Measurements from ENCODE around the gene SLC41A1. TPM values are rescaled to one million over a fixed set of nuclear protein-coding genes. Genes with fewer than 3 reads are reported as not detected.

The SLC41A1 gene
- total RNA-seq, 4 donors from 2014 or later: 4.0 to 21.5 (median 6.8) TPM

DNA sequence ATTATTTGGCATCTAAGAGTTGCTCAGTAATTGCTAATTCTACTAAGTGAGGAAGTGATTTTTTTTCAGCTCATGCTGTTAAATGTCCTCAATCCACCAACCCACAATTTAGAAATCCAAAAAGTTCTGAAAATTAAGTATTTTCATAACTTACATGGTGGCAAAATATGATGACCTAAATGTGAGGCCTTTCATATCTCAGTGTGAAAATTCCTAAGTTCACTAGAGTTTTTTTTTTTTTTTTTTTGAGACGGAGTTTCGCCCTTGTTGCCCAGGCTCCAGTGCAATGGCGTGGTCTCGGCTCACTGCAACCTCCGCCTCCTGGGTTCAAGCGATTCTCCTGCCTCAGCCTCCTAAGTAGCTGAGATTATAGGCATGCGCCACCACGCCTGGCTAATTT, 68.6 kb downstream of the SLC41A1 start:
- DNase-seq: no peak
- no peaks in the 10 kb centered on the region for H3K36me3 ChIP-seq
- no peak for TF ChIP-seq CTCF (IDR thresholded peaks at IDR 0.05)
- no peaks in the 10 kb centered on the region for H3K27me3 ChIP-seq
- H3K4me3 ChIP-seq: no peak overlapping the region
- no peaks in the 10 kb centered on the region for H3K9me3 ChIP-seq
- peaks cover 0 to 25% (median 9%) of the 10 kb centered on the region in 4 donors for H3K4me1 ChIP-seq
- no peak overlapping the region for H3K27ac ChIP-seq

DNA sequence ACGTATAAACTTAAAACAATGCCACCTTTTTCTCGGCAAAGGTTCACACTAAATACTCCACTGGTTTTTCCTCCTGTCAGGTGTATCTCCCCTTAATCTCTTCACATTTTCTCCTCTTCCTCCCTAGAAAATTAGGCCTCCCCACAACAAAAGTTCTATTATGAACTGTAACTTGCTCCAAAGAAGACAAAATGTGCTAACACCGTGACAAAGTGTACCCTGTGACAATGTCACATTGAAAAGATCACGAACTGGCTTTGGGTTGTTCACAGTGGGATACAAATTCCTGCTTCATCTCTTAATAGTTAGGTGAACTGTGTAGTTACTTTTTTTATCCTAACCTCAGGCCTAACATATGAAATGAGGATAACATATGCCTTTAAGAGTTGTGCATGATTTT, 69.0 kb downstream of the SLC41A1 start:
- Histone ChIP-seq H3K36me3 (no peaks in the 10 kb centered on the region), H3K4me1 (peaks cover 0 to 25% (median 9%) of the 10 kb centered on the region in 4 donors), H3K27me3 (no peaks in the 10 kb centered on the region), H3K9me3 (no peaks in the 10 kb centered on the region), H3K27ac (no peak overlapping the region), H3K4me3 (no peak overlapping the region)
- no peak for DNase-seq
- no peak for TF ChIP-seq CTCF (IDR thresholded peaks at IDR 0.05)
- TF ChIP-seq POLR2A (IDR thresholded peaks at IDR 0.05): no peak

- Histone ChIP-seq H3K9me3 (no peaks in the 10 kb centered on the region), H3K27ac (no peak overlapping the region), H3K27me3 (no peaks in the 10 kb centered on the region), H3K4me1 (peaks cover 0 to 9% (median 2%) of the 10 kb centered on the region in 4 donors), H3K4me3 (no peak overlapping the region), H3K36me3 (no peaks in the 10 kb centered on the region)
- DNase-seq: no peak
- TF ChIP-seq POLR2A (IDR thresholded peaks at IDR 0.05) (no peak), CTCF (IDR thresholded peaks at IDR 0.05) (no peak)
Measured at GRCh38 chr1:205741681-205742080, 71.3 kb downstream of the SLC41A1 start.

DNA sequence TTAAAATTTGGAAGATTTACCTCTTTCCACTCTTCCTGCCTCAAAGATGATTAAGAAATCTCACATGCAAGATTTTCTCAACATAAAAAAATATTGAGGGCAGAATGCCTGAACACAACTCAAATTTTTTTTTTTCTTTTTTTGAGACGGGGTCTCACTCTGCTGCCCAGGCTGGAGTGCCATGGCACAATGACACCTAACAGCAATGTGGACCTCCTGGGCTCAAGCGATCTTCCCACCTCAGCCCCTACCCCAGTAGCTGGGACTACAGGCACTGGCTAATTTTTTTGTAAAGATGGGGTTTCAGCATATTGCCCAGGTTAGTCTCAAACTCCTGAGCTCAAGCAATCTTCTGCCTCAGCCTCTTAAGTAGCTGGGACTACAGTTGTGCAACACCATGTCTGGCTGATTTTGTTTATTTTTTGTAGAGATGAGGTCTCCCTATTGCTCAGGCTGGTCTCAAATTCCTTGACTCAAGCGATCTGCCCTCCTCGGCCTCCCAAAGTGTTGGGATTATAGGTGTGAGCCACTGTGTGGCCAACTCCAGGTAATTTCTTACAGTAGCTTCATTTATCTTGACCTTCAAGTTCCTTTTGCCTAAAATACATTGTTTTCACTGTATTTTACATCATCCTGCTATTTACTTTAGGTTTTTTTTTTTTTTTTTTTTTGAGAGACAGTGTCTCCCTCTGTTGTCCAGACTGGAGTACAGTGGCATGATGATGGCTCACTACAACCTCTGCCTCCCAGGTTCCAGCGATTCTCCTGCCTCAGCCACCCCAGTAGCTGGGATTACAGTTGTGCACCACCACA, 73.4 kb downstream of the SLC41A1 start:
- H3K27ac ChIP-seq: no peak overlapping the region
- no peak for DNase-seq
- no peaks in the 10 kb centered on the region for H3K36me3 ChIP-seq
- no peaks in the 10 kb centered on the region for H3K27me3 ChIP-seq
- H3K4me1 ChIP-seq: peaks cover 0 to 7% (median 2%) of the 10 kb centered on the region in 4 donors
- H3K4me3 ChIP-seq: no peak overlapping the region
- TF ChIP-seq CTCF (IDR thresholded peaks at IDR 0.05) (no peak), POLR2A (IDR thresholded peaks at IDR 0.05) (no peak)
- H3K9me3 ChIP-seq: no peaks in the 10 kb centered on the region

Other genes with a start within 250 kb of the SLC41A1 start
- 10 to 100 TPM; 16.6 to 66.8 (median 23.7) TPM for gene ELK4, start 181.2 kb downstream of the SLC41A1 start, total RNA-seq
- gene SLC45A3, start 132.7 kb downstream of the SLC41A1 start, total RNA-seq: 10 to 100 TPM in 2 of 4 donors, 1 to 10 TPM in 2; 7.4 to 16.0 (median 11.2) TPM
- gene NUCKS1, start 63.0 kb downstream of the SLC41A1 start, total RNA-seq: 10 to 100 TPM; 21.1 to 64.5 (median 41.5) TPM
- 10 to 100 TPM in 3 of 4 donors, 1 to 10 TPM in 1; 8.3 to 96.6 (median 22.0) TPM for gene RAB29, start 37.7 kb downstream of the SLC41A1 start, total RNA-seq
- gene PM20D1, start 36.9 kb upstream of the SLC41A1 start, total RNA-seq: not detected
- gene SLC26A9, start 130.3 kb upstream of the SLC41A1 start, total RNA-seq: not detected
- gene RAB7B, start 190.2 kb upstream of the SLC41A1 start, total RNA-seq: under 1 TPM in 3 of 4 donors, not detected in 1; 0.35 to 0.47 (median 0.40) TPM
- 1 to 10 TPM in 3 of 4 donors, not detected in 1; 3.6 to 8.1 (median 3.6) TPM for gene CTSE, start 210.7 kb upstream of the SLC41A1 start, total RNA-seq
- gene RHEX, start 240.0 kb upstream of the SLC41A1 start, total RNA-seq: 10 to 100 TPM in 1 of 4 donors, 1 to 10 TPM in 3; 1.1 to 28.1 (median 3.5) TPM